ENCODE measurements around the gene COX4I1. TPM values are rescaled to one million over a fixed set of nuclear protein-coding genes. Genes with fewer than 3 reads are reported as not detected.
"Not testable (repeated sequence)": the region's sequence is repeated elsewhere in the genome, so short reads cannot be mapped to it uniquely, and the experiment has no call there.

The COX4I1 gene
- polyA plus RNA-seq, 6 donors from 2014 or later, result 943 to 1,321 (median 1,168) TPM

DNA sequence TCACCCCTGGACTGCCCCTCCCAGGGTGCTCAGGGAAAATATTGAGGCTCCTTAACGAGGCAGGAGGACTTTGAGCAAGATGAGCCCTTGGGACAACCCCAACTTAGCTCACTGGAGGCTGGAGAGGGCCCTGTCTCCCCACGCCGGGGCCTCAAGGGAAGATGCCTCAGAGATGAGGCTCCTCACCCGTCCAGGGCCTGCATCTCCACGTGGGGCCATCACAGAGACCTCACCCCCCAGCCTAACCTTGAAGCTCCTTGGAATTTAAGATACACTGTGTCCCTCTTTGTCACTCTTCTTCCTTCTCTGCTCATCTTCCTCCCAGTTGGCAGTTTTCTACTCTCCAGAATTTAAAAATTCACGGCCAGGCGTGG is 11.2 kb downstream of the COX4I1 start:
- Mint-ChIP-seq H3K27ac (no peak overlapping the region), H3K36me3 (peaks cover 6 to 9% of the 10 kb centered on the region in 2 donors), H3K9me3 (no peaks in the 10 kb centered on the region), H3K4me3 (no peak overlapping the region), H3K27me3 (peaks cover 11 to 47% (median 34%) of the 10 kb centered on the region in 3 donors), H3K4me1 (no peaks in the 10 kb centered on the region)
- DNase-seq (no peak), ATAC-seq (ENCODE audit: low read depth in 2 of 2) (no peak)

DNA sequence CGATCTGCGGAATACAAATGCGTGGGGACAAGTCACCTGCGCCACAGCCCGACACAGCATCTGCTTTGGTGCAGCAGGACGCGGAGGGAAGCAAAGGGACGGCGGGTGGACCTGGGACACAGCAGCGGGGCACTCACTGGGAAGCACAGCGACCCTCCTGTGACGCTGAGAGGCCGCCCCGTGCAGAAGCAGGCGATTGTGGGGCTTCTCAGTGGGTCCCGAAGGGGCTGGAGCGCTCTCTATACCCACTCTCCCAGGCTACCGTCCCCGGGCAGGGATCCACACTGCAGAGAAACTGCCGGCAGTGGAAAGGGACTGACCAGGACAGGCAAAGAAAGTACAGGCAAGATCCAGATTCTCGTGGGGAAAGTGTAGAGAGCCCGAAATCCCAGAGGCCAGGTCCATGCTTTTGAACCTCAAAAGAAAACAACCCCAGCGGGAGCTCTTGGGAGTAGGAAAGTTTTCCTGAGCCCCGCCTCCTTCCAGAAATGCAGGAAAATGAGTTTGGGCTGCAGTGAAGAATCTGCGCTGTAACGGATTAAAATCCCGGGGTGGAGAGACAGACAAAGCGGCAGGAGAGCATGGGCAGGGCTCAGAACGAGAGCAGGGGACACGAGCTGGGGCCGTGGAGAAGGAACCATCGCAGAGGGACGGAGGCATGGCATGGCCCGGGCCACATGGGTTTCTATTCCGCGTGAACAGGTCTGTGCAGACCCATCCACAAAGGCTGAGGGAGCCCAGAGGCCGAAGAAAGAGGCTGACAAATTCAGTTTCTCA is 12.7 kb downstream of the COX4I1 start:
- Mint-ChIP-seq H3K9me3 (no peaks in the 10 kb centered on the region), H3K4me1 (no peaks in the 10 kb centered on the region), H3K4me3 (no peak overlapping the region), H3K27me3 (peaks cover 11 to 47% (median 34%) of the 10 kb centered on the region in 3 donors), H3K36me3 (no peaks in the 10 kb centered on the region), H3K27ac (no peak overlapping the region)
- ATAC-seq (ENCODE audit: low read depth in 2 of 2), result no peak
- DNase-seq, result no peak

DNA sequence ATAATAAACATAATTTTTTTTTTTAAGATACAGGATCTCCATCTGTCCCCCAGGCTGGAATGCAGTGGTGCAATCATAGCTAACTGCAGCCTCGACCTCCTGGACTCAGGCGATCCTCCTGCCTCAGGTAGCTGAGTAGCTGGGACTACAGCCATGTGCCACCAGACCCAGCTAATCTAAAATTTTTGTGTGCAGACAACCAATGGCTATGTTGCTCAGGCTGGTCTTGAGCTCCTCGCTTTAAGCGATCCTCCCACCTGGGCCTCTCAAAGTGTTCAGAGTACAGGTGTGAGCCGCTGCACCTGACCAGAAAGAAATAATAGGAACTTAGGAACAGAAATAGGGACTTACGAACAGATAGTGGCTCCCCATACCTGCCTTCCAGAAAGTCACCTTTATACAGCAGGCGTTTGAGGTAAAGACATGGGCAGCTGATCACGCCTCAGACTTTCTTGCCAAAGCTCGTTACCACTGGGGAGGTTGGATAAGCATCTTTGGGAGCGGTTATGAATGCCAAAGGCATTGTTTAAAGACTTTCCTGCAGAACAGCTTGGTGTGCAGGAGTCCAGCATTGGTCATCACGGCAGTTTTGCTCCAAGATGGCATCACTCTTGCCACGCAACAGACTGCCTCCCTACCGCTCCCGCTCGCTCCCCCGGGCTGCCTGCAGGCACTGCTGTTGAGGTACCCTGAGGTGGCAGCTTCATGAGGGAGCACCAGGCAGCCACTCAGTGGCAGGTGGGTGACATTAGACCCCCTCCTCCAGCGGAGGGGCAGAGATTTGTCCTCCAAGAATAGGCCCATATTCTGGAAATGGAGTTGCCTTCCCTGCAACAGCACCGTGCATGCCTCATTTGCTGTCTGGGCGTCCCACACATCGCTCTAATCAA is 13.6 kb downstream of the COX4I1 start:
- ATAC-seq (ENCODE audit: low read depth in 2 of 2), result no peak
- peaks cover 11 to 47% (median 34%) of the 10 kb centered on the region in 3 donors for H3K27me3 Mint-ChIP-seq
- H3K27ac Mint-ChIP-seq, result no peak overlapping the region
- no peak overlapping the region for H3K4me3 Mint-ChIP-seq
- DNase-seq, result no peak
- no peaks in the 10 kb centered on the region for H3K36me3 Mint-ChIP-seq
- no peaks in the 10 kb centered on the region for H3K9me3 Mint-ChIP-seq
- H3K4me1 Mint-ChIP-seq, result no peaks in the 10 kb centered on the region

DNA sequence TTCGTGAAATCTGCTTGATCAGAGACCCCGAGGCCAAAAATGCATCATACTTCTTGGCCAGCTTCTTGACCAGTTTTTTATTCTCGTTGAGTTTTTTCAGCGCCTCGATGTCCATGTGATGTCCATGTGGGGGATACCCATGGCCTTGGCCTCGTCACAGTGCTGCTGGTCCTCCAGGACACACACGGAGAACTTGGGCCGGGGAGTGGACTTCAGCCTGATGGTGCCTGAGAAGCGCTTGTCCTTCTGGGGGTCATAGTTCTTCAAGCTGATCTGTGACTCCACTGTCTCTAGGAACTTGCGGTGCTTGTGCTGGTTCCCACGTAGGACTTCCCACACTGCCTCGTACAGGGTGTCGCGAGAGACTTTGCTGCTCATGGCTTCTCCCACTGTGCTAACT is 16.7 kb downstream of the COX4I1 start:
- Mint-ChIP-seq H3K36me3 (no peaks in the 10 kb centered on the region), H3K4me3 (no peak overlapping the region), H3K4me1 (peaks cover 6 to 16% (median 12%) of the 10 kb centered on the region in 3 donors), H3K27me3 (peaks cover 11 to 34% (median 25%) of the 10 kb centered on the region in 3 donors), H3K9me3 (no peaks in the 10 kb centered on the region), H3K27ac (no peak overlapping the region)
- no peak for ATAC-seq (ENCODE audit: low read depth in 2 of 2)
- DNase-seq, result no peak

DNA sequence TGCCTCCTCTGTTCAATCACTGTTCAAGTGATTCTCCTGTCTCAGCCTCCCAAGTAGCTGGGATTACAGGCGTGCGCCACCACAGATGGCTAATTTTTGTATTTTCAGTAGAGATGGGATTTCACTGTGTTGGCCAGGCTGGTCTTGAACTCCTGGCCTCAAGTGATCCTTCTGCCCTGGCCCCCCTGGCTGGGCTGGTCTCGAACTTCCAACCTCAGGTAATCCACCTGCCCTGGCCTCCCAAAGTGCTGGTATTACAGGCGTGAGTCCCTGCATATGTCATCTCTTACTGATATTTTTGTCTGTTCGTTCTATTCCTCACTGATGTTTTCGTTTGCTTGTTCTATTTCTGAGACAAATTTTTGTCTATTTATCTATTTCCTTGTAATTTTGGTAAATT is 17.7 kb downstream of the COX4I1 start:
- Mint-ChIP-seq H3K27me3 (peaks cover 5 to 24% (median 15%) of the 10 kb centered on the region in 3 donors), H3K4me1 (peaks cover 12 to 26% (median 22%) of the 10 kb centered on the region in 3 donors)
- H3K36me3 Mint-ChIP-seq; ATAC-seq (ENCODE audit: low read depth in 2 of 2); H3K4me3 Mint-ChIP-seq; DNase-seq; H3K27ac Mint-ChIP-seq; H3K9me3 Mint-ChIP-seq: not testable (repeated sequence)

GRCh38 chr16:85819245-85819644 is 19.8 kb downstream of the COX4I1 start:
- Mint-ChIP-seq H3K4me1 (peaks cover 12 to 26% (median 23%) of the 10 kb centered on the region in 3 donors), H3K27me3 (peaks cover 0 to 8% (median 8%) of the 10 kb centered on the region in 3 donors), H3K27ac (peak overlapping the region in 4 of 6 donors; percentile 4 to 89 (median 49)), H3K4me3 (no peak overlapping the region), H3K9me3 (no peaks in the 10 kb centered on the region), H3K36me3 (no peaks in the 10 kb centered on the region)
- ATAC-seq (ENCODE audit: low read depth in 2 of 2), result peak; percentile 55 to 69
- DNase-seq, result peak; percentile 78

GRCh38 chr16:85819771-85820170 is 20.3 kb downstream of the COX4I1 start:
- H3K27ac Mint-ChIP-seq, result peak overlapping the region in 2 of 6 donors; percentile 21 to 87
- H3K4me3 Mint-ChIP-seq, result no peak overlapping the region
- ATAC-seq (ENCODE audit: low read depth in 2 of 2), result no peak

DNA sequence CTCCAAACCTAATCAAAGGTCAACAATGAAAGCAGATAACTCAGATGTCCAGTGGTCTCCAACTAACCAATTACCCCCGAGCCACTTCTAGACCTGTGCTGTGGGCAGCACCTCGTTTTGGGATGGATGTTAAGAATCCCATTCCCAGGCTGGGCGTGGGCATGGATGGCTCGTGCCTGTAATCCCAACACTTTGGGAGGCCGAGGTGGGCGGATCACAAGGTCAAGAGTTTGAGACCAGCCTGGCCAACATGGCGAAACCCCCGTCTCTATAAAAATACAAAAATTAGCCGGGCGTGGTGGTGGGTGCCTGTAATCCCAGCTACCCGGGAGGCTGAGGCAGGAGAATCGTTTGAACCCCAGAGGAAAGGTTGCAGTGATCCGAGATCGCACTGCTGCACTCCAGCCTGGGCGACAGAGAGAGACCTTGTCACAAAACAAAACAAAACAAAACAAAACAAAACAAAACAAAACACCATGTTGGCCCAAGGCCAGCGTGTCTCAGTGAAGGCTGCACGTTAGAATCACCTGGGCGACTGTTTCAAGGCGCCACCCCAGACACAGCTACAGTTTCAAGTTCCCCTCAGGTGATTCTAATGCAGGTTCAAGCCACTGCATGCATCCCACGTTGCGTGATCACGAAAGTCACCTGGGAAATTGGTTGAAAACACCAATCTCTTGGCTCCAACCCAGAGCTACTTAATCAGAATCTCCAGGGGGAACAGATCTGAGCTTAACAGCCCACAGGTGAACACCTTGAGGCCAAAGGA is 21.3 kb downstream of the COX4I1 start:
- DNase-seq (no peak), ATAC-seq (ENCODE audit: low read depth in 2 of 2) (peak; percentile 14 to 24)
- Mint-ChIP-seq H3K9me3 (no peaks in the 10 kb centered on the region), H3K27ac (peak overlapping the region in 3 of 6 donors; percentile 14 to 75 (median 37)), H3K4me1 (peaks cover 12 to 30% (median 27%) of the 10 kb centered on the region in 3 donors), H3K36me3 (no peaks in the 10 kb centered on the region), H3K4me3 (peak overlapping the region in 1 of 8 donors; percentile 42), H3K27me3 (no peaks in the 10 kb centered on the region)

More at GRCh38 chr16:85819771-85820170, 20.3 kb downstream of the COX4I1 start:
- no peaks in the 10 kb centered on the region for H3K9me3 Mint-ChIP-seq
- no peak for DNase-seq
- H3K36me3 Mint-ChIP-seq, result no peaks in the 10 kb centered on the region
- H3K27me3 Mint-ChIP-seq, result peaks cover 0 to 7% (median 2%) of the 10 kb centered on the region in 3 donors
- peaks cover 12 to 27% (median 26%) of the 10 kb centered on the region in 3 donors for H3K4me1 Mint-ChIP-seq

DNA sequence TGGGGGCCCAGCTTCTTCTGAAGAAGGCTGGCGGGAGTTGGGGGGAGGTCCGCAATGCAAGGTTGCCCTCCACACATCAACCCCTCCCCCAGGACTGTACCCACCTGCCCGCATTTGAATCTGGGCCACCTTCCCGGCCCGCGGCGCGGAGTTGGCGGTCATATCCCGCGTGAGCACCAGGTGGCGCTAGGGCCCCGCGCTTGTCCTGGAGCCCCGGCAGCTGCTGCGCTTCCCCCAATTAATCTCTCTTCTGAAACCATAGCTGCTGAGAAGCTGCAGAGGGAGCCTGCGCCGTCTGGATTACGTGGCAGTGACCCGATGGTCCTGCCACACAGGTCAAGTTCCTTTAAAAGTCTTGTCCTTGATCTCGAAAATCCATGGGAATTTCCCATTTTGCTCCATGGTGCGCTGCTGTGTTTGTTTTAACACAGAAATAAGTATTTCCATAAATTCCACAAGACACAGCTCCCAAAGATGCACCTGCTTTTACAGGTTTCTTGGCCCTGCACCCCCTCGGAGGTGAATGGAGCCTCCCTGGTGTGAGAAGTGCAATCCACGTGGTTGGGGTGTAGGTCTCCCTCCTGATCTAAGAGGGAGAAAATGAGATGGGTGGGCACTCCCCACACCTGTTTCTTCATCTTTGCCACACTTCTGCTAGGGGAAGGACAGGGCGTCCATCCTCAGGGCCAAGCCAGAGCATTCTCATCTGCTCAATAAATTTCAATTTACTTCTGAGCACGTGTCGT is 22.1 kb downstream of the COX4I1 start:
- no peaks in the 10 kb centered on the region for H3K9me3 Mint-ChIP-seq
- H3K4me3 Mint-ChIP-seq, result peak overlapping the region in 4 of 8 donors; percentile 9 to 66 (median 19)
- DNase-seq (peak; percentile 82), ATAC-seq (ENCODE audit: low read depth in 2 of 2) (peak; percentile 87 to 90)
- peak overlapping the region in 5 of 6 donors; percentile 18 to 78 (median 50) for H3K27ac Mint-ChIP-seq
- peaks cover 16 to 37% (median 32%) of the 10 kb centered on the region in 3 donors for H3K4me1 Mint-ChIP-seq
- H3K27me3 Mint-ChIP-seq, result no peaks in the 10 kb centered on the region
- no peaks in the 10 kb centered on the region for H3K36me3 Mint-ChIP-seq

DNA sequence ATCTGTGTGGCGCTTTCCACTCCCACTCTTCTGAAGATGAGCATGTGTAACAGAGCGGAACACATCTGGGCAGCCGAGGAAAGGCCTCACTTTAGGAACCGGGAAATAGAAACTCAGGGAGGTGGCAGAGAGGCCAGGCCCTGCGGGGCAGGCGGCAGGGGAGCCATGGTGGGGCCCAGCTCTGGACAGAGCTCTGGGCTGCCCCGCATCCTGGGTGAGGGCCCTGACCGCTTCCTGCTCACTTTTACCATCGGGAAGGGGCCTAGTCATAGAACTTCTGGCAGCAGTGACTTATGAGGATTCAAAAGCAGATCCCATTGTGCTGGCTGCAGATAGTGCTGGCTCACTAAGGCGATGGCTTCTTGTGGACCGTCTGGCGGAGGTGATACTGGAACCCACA is 22.6 kb downstream of the COX4I1 start:
- peaks cover 20 to 43% (median 33%) of the 10 kb centered on the region in 3 donors for H3K4me1 Mint-ChIP-seq
- H3K4me3 Mint-ChIP-seq, result peak overlapping the region in 2 of 8 donors; percentile 47 to 66
- ATAC-seq (ENCODE audit: low read depth in 2 of 2), result no peak
- no peaks in the 10 kb centered on the region for H3K9me3 Mint-ChIP-seq
- H3K36me3 Mint-ChIP-seq, result no peaks in the 10 kb centered on the region
- no peak for DNase-seq
- peak overlapping the region in 5 of 6 donors; percentile 18 to 61 (median 39) for H3K27ac Mint-ChIP-seq
- H3K27me3 Mint-ChIP-seq, result no peaks in the 10 kb centered on the region

- H3K36me3 Mint-ChIP-seq, result peaks cover 0 to 1% of the 10 kb centered on the region in 2 donors
- no peak for ATAC-seq (ENCODE audit: low read depth in 2 of 2)
Measured at GRCh38 chr16:85823328-85823920, 23.9 kb downstream of the COX4I1 start.

More at GRCh38 chr16:85823328-85823920, 23.9 kb downstream of the COX4I1 start:
- peaks cover 21 to 44% (median 33%) of the 10 kb centered on the region in 3 donors for H3K4me1 Mint-ChIP-seq
- no peak overlapping the region for H3K27ac Mint-ChIP-seq
- DNase-seq, result no peak
- no peak overlapping the region for H3K4me3 Mint-ChIP-seq
- H3K27me3 Mint-ChIP-seq, result no peaks in the 10 kb centered on the region
- H3K9me3 Mint-ChIP-seq, result no peaks in the 10 kb centered on the region
